Small intestine (tissue), 7 donors: Measurements from ENCODE around the gene MMP11. TPM values are rescaled to one million over a fixed set of nuclear protein-coding genes. Genes with fewer than 3 reads are reported as not detected.

ENCODE experiments used
- DNase-seq, 2 donors: peaks; one replicate each; pipeline versions ENCODE4 v3.0.0 to v3.0.0-alpha.2; 2013
- FAIRE-seq: peaks from 2 replicates; lab custom pipeline; 2012; peaks lifted over from hg19 to GRCh38; lab: Jason Lieb, UNC
- H3K27ac ChIP-seq, 3 donors: one replicate each; pipeline ENCODE4 v1.5.1; 2013; ENCODE audit warnings: low read length in 2 of 3, mild to moderate bottlenecking in 2 of 3, control low read depth in 1 of 3, inconsistent platforms in 1 of 3, low read depth in 1 of 3, moderate library complexity in 1 of 3
- H3K27me3 ChIP-seq, 3 donors: one replicate each; pipeline ENCODE4 v1.6.1; 2013; ENCODE audit warnings: low read length in 3 of 3, inconsistent platforms in 1 of 3; ENCODE audit not compliant: control insufficient read depth in 3 of 3, insufficient read depth in 3 of 3
- H3K36me3 ChIP-seq, 3 donors: one replicate each; pipeline ENCODE4 v1.6.1; 2013; ENCODE audit warnings: low read length in 3 of 3, inconsistent platforms in 1 of 3, low read depth in 1 of 3, mild to moderate bottlenecking in 1 of 3, moderate library complexity in 1 of 3; ENCODE audit not compliant: control insufficient read depth in 3 of 3, insufficient read depth in 2 of 3
- H3K4me1 ChIP-seq, 3 donors: one replicate each; pipeline ENCODE4 v1.6.1; 2013; ENCODE audit warnings: low read length in 2 of 3, inconsistent platforms in 1 of 3, low read depth in 1 of 3, mild to moderate bottlenecking in 1 of 3, moderate library complexity in 1 of 3; ENCODE audit not compliant: control insufficient read depth in 3 of 3, insufficient read depth in 2 of 3
- H3K4me3 ChIP-seq, 3 donors: one replicate each; pipeline ENCODE4 v1.5.1; 2013; ENCODE audit warnings: low read length in 3 of 3, control low read depth in 1 of 3, inconsistent platforms in 1 of 3, low read depth in 1 of 3, mild to moderate bottlenecking in 1 of 3, moderate library complexity in 1 of 3
- H3K9me3 ChIP-seq, 2 donors: one replicate each; pipeline ENCODE4 v1.6.1; 2013; ENCODE audit warnings: low read depth in 1 of 2, low read length in 1 of 2; ENCODE audit not compliant: control insufficient read depth in 2 of 2, insufficient read depth in 1 of 2
- WGBS, 3 donors: extraction: QIAGEN DNeasy Blood & Tissue Kit; methylation state at CpG; one replicate each; pipeline ENCODE4 v1.1.7; 2013; 5-methylcytosine and 5-hydroxymethylcytosine counted together
- polyA plus RNA-seq, 4 donors: library from polyadenylated mRNA; stranded (reverse) in 3 of 4; unstranded in 1 of 4; fragments of 200-250 nt in 3 of 4; fragments of 120-200 nt in 1 of 4; gene quantifications; one replicate each; pipeline versions ENCODE4 v1.2.1 to v1.2.3, GENCODE V29; 2013
- donor health status: healthy with polysubstance abuse.
- donor health status: control.
- donor health status: control.
- donor health status: Bipolar disorder and iron deficiency.
- donor health status: healthy.

The MMP11 gene
- polyA plus RNA-seq, 4 donors = 1.1 to 16.8 (median 1.7) TPM; not detected in 1

GRCh38 chr22:23791738-23792645, 19.3 kb downstream of the MMP11 start:
- DNase-seq (no peak), FAIRE-seq (no peak)
- Histone ChIP-seq H3K27ac (no peak overlapping the region), H3K27me3 (no peaks in the 10 kb centered on the region), H3K36me3 (peaks cover 6 to 62% (median 9%) of the 10 kb centered on the region in 3 donors), H3K9me3 (no peaks in the 10 kb centered on the region), H3K4me3 (no peak overlapping the region), H3K4me1 (peaks cover 2 to 19% (median 6%) of the 10 kb centered on the region in 3 donors)
- 84 to 88% (median 86%) methylated on average over 25 of the region's 25 CpGs for WGBS, 3 donors

- 89 to 92% (median 89%) methylated on average over 8 of the region's 8 CpGs for WGBS, 3 donors
- no peak for FAIRE-seq
- no peaks in the 10 kb centered on the region for H3K9me3 ChIP-seq
- DNase-seq = no peak
- no peak overlapping the region for H3K4me3 ChIP-seq
- peaks cover 8 to 71% (median 9%) of the 10 kb centered on the region in 3 donors for H3K36me3 ChIP-seq
- peaks cover 0 to 15% (median 5%) of the 10 kb centered on the region in 3 donors for H3K4me1 ChIP-seq
- no peak overlapping the region for H3K27ac ChIP-seq
- no peaks in the 10 kb centered on the region for H3K27me3 ChIP-seq
Measured at GRCh38 chr22:23793326-23793725, 20.7 kb downstream of the MMP11 start.

- no peak for DNase-seq
- WGBS, 3 donors = 71 to 90% (median 81%) methylated on average over 5 of the region's 5 CpGs
- H3K36me3 ChIP-seq = peaks cover 12 to 88% (median 21%) of the 10 kb centered on the region in 3 donors
Measured at GRCh38 chr22:23796461-23796860, 23.8 kb downstream of the MMP11 start.

GRCh38 chr22:23800297-23801237, 27.9 kb downstream of the MMP11 start:
- WGBS, 3 donors = 87 to 95% (median 94%) methylated on average over 18 of the region's 18 CpGs
- DNase-seq = no peak
- Histone ChIP-seq H3K27me3 (no peaks in the 10 kb centered on the region), H3K36me3 (peaks cover 7 to 90% (median 28%) of the 10 kb centered on the region in 3 donors), H3K4me1 (no peaks in the 10 kb centered on the region), H3K4me3 (no peak overlapping the region), H3K9me3 (no peaks in the 10 kb centered on the region), H3K27ac (no peak overlapping the region)
- no peak for FAIRE-seq

More at GRCh38 chr22:23796461-23796860, 23.8 kb downstream of the MMP11 start:
- Histone ChIP-seq H3K4me3 (no peak overlapping the region), H3K27ac (no peak overlapping the region), H3K9me3 (no peaks in the 10 kb centered on the region), H3K4me1 (no peaks in the 10 kb centered on the region), H3K27me3 (no peaks in the 10 kb centered on the region)
- FAIRE-seq = no peak

GRCh38 chr22:23801238-23801821, 28.7 kb downstream of the MMP11 start:
- no peak overlapping the region for H3K27ac ChIP-seq
- H3K36me3 ChIP-seq = peaks cover 12 to 86% (median 27%) of the 10 kb centered on the region in 3 donors
- H3K4me1 ChIP-seq = no peaks in the 10 kb centered on the region
- DNase-seq (no peak), FAIRE-seq (no peak)
- H3K9me3 ChIP-seq = no peaks in the 10 kb centered on the region
- H3K4me3 ChIP-seq = no peak overlapping the region
- 89 to 95% (median 91%) methylated on average over 11 of the region's 11 CpGs for WGBS, 3 donors
- H3K27me3 ChIP-seq = no peaks in the 10 kb centered on the region

GRCh38 chr22:23801886-23802377, 29.3 kb downstream of the MMP11 start:
- Histone ChIP-seq H3K27ac (no peak overlapping the region), H3K27me3 (no peaks in the 10 kb centered on the region), H3K4me3 (no peak overlapping the region), H3K36me3 (peaks cover 12 to 85% (median 23%) of the 10 kb centered on the region in 3 donors), H3K4me1 (no peaks in the 10 kb centered on the region), H3K9me3 (no peaks in the 10 kb centered on the region)
- FAIRE-seq (no peak), DNase-seq (no peak)
- 94 to 96% (median 95%) methylated on average over 8 of the region's 8 CpGs for WGBS, 3 donors

- Histone ChIP-seq H3K36me3 (peaks cover 9 to 81% (median 23%) of the 10 kb centered on the region in 3 donors), H3K4me1 (no peaks in the 10 kb centered on the region), H3K27me3 (no peaks in the 10 kb centered on the region), H3K9me3 (no peaks in the 10 kb centered on the region), H3K27ac (no peak overlapping the region), H3K4me3 (no peak overlapping the region)
- no peak for FAIRE-seq
- WGBS, 3 donors = 77 to 84% (median 84%) methylated on average over 21 of the region's 21 CpGs
- DNase-seq = peak in 1 of 2 donors; percentile 11
Measured at GRCh38 chr22:23803001-23803819, 30.6 kb downstream of the MMP11 start.
